Hippocampal formation (tissue), 2 donors: ENCODE results near the gene ARHGEF33.
A peak's percentile ranks its signal among the peaks of the same experiment; 100 is the strongest.

Experiments used
- DNase-seq, 2 donors: peaks; one replicate each; lab custom pipeline; 2025; lab: John Stamatoyannopoulos, UW

The ARHGEF33 gene

GRCh38 chr2:38889575-38889974, at the start of gene ARHGEF33:
ARHGEF33 (plus strand) TSS chr2:38889875; CDS start chr2:38919448, 29,573 bp downstream.
- DNase-seq: no peak

DNA sequence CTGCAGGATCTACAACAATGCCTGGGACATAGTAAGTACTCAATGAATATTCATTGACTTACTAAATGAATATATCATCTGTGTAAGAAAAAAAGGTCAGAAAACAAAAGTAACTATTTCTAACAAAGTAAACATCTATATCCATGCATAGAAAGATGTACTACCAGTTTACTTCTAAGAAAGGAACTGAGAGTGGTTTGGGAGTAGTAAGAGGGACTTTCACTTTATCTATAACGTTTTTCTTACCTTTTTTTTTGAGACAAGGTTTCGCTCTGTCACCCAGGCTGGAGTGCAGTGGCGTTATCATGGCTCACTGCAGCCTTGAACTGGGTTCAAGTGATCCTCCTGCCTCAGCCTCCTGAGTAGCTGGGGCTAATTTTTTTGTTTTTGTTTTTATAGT, 39.6 kb upstream of the ARHGEF33 start:
- no peak for DNase-seq

DNA sequence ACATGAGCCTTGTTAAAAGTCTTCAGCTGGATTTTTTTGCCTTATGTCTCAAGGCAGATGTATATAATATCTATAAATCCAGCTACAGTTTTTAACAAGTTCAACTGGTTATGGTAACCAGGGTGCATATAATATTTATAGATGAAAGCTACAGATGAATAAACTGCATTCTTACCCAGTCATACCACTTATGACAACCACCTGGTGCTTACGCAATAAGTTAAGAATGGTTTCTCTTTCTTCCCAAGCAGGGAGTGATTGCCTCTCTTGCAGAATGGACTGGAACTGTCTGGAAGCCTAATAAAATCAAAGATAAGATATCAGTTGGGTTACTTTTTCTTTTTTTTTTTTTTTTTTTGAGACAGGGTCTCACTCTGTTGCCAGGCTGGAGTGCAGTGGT, 33.5 kb upstream of the ARHGEF33 start:
- no peak for DNase-seq

DNA sequence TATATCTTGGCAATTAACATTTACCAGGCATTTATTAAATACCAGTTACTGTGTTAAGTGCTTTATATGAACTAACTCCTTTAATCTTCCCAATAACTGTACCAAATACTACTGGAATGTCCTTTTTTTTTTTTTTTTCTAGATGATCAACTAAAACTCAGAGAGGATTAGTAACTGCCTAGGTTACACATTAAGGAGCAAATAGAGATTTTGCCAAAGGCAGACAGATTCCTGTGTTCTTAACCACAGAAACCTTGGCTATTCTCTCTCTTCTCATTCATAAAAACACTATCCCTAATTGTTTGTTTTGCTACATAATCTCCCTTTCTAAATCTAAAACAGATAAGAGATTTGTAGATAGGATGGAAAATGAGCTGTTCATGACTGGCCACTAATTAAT, 27.2 kb upstream of the ARHGEF33 start:
- DNase-seq: no peak

DNA sequence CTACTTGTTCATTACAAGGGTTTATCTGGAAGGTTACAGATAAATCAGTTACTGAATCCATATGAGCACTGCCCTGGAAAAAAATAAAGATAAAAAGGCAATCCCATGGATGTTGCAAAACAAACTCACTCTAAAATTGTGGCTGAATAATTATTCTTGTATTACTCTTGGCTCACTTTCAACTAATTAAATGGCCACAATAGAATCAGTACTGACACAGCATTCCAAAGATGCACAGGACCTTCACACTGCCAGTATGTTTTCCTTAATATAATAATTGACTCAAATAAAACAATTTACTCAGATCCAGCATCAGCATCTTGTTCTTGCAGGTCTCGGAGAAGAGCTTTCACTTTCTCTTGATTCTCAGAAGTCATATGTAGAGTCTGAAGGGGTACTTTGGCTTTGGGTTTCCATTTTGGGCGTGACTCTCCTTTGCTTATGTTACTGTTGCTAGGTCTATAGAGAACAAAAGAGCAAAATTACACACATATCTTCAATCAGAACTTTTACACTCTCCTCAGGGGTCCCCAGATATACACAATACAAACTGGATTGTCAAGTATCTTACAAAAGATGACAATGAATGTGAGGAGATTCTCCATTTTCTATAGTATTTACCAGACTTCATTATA, 26.5 kb upstream of the ARHGEF33 start:
- DNase-seq: no peak

- DNase-seq: no peak
Measured at GRCh38 chr2:38866773-38867443, 22.8 kb upstream of the ARHGEF33 start.

GRCh38 chr2:38871432-38871831, 18.2 kb upstream of the ARHGEF33 start:
- no peak for DNase-seq

DNA sequence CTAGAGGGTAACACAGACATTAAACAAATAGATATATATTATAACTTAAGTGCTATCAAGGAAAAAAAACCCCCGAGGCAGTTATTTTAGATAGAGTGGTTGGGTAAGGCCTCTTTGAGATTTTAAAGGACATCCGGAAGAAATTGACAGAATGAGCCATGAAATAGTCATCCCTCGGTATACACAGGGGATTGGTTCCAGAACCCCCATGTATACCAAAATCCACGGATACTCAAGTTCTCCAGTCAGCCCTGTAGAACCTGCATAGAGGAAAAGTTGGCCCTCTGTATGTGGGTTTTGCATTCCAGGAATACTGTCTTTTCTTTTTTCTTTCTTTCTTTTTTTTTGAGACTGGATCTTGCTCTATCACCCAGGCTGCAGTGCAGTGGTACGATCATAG, 15.9 kb upstream of the ARHGEF33 start:
- DNase-seq: no peak

DNA sequence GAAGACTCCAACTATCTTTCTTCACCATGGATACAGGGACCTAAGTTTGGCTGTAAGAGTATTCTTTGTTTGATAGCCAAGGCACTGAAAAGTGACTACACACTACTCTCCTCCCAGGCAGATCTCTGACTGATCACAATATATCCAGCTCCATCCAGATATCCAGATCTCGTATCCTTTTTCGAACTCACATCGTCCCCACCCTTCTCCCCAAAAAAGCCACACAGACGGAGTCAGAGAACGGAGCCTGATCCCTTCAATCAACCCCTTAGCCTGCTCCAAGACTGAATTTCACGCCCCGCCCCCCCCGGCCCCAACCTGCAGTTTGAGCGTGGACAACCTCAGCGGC, 14.5 kb upstream of the ARHGEF33 start:
- peak in 1 of 2 donors; percentile 31 for DNase-seq

GRCh38 chr2:38875576-38876367, 13.9 kb upstream of the ARHGEF33 start, which contains the start of the genes DHX57 and MORN2:
DHX57 (minus strand) TSS chr2:38875934; CDS start chr2:38868405, 7,529 bp downstream.
MORN2 (plus strand) TSS chr2:38875976.
- DNase-seq: peak; percentile 55 to 82

DNA sequence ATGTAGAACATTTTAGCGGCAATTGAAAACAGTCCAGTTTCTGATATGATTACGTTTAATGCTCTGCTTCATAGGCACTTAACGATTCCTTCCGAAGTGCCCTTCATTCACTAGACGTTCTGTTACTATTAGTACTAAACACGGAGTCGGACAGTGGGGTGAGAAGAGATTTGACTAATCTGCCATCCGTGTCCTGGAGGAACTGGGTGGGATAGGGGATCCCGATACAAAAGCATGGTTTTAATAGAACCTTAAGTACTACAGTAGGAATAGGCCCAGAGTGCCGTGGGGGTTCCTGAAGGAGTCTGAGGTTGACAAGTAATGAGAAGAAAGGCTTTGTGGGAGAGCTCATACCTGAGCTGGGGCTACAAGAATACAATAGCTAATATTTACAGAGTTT, 13.3 kb upstream of the ARHGEF33 start:
- DNase-seq: no peak

GRCh38 chr2:38886063-38886462, 3.6 kb upstream of the ARHGEF33 start:
- no peak for DNase-seq

- no peak for DNase-seq
Measured at GRCh38 chr2:38887347-38887746, 2.3 kb upstream of the ARHGEF33 start.

- DNase-seq: no peak
Measured at GRCh38 chr2:38887902-38888554, 1.6 kb upstream of the ARHGEF33 start.

DNA sequence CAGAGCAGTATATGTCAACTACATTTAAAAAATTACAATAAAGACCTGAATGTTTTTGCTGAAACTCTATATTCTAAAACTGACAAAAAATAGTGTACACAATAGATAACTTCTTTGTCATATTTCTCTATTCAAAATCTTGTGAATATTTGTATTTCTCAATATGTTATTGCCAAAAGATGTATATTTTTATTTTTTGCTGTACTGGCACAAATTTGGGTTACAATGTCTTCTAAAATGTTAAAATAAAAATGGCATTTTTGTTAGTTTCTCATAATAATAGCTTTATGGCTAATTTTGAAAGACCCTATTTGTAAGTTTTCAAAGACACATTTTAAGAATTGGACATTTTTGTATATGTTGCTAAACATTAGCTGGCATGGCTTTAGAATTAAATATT, 630 bp upstream of the ARHGEF33 start:
- DNase-seq: no peak

DNA sequence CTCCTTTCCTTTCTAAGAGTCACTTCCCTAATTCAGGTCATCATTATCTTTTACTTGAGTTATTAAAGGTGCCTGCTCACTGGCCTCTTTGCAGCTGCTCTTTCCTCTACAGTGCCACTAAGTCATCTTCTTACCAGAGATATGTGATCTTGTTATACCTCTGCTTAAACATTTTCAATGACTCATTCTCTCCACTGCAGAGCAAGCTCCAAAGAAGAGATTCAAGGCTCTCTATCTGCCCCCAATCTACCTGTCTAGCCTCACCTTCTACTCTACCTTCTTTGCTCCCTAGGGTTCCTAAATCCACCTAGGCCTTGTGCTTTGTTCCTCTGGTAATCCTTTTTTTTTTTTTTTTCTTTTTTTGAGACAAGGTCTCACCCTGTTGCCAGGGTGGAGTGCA, 3.1 kb downstream of the ARHGEF33 start:
- no peak for DNase-seq

DNA sequence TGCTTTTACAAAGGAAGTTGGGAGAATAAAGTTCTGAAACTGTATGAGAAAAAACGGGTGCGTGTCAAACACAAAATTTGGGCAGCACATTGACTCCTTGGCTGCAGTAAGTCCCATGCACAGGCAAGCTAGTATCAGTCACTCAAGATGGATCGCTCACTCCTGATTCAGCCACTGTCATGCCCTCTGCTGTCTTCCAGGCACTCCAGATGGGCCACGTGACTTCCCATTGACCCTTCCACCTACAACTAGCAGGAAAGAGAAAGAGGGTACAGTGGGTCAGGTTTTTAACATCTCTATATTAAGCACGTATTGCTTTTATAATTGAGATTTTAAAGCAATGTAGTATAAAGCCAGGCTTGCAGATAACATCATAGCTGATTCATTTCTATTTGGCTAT, 8.6 kb downstream of the ARHGEF33 start:
- DNase-seq: no peak

GRCh38 chr2:38900726-38901125, 11.1 kb downstream of the ARHGEF33 start:
- DNase-seq: no peak

GRCh38 chr2:38905251-38905650, 15.6 kb downstream of the ARHGEF33 start:
- DNase-seq: no peak

DNA sequence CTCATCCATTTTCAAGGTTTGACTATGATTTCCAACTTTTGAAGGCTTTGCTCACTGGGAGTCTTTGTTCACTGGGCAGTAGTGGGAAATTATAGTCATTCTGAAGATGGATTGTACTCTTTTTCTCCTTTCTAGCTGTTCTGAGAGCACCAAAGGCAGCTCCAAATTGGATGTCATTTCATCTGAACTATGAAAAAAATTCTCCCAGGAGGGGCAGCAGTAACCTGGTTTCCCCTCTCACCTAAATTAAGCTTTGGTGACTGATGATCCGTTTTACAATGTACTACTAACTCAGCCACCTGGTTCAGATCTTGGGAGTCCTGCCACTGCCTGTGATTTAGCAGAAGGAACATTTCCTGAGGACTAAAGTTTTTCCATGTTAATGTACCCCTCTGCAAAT, 17.6 kb downstream of the ARHGEF33 start:
- no peak for DNase-seq

- no peak for DNase-seq
Measured at GRCh38 chr2:38907743-38908562, 18.3 kb downstream of the ARHGEF33 start.

GRCh38 chr2:38909872-38910271, 20.2 kb downstream of the ARHGEF33 start:
- no peak for DNase-seq
